Lower leg skin (tissue), 4 donors: ENCODE measurements around the gene SUMO4. TPM values are rescaled to one million over a fixed set of nuclear protein-coding genes. Genes with fewer than 3 reads are reported as not detected.

Experiments used
- DNase-seq, 2 donors: peaks; one replicate each; pipeline ENCODE4 v3.0.0-alpha.2; 2019; ENCODE audit warnings: low spot score in 2 of 2
- H3K4me3 ChIP-seq: fragments of 200-600 bp; sonication (generic); 2 replicates; pipeline ENCODE4 v1.5.1; 2017; ENCODE audit warnings: mild to moderate bottlenecking, low read depth; ENCODE audit not compliant: poor library complexity, severe bottlenecking
- CTCF ChIP-seq, 3 donors: fragments of 450-650 bp; IDR thresholded peaks; one replicate each; pipeline ENCODE4 v1.5.1; 2016; ENCODE audit warnings: antibody characterized with exemption in 3 of 3, mild to moderate bottlenecking in 3 of 3, moderate library complexity in 2 of 3
- POLR2A ChIP-seq, 2 donors: fragments of 450-650 bp; IDR thresholded peaks; one replicate each; pipeline ENCODE4 v1.6.1; 2016 to 2017; ENCODE audit warnings: antibody characterized with exemption in 2 of 2, mild to moderate bottlenecking in 1 of 2, moderate library complexity in 1 of 2
- WGBS, 2 donors: methylation state at CpG; one replicate each; pipeline ENCODE4 v1.1.5; 2018; 5-methylcytosine and 5-hydroxymethylcytosine counted together
- intact Hi-C: fragments of 100-400 bp; cut with DNase I; formaldehyde crosslinking; loops from one replicate; pipeline ENCODE4 v1.15.0; 2023; ENCODE audit warnings: low total_unique reads
- total RNA-seq, 4 donors: library from RNA; depleted of rRNA; stranded (reverse); fragments of >200 nt; gene quantifications; one replicate each; pipeline ENCODE4 v1.1.0, GENCODE V29; 2016

Gene SUMO4
- total RNA-seq, 4 donors from 2014 or later, result 0.25 to 1.8 (median 0.58) TPM

GRCh38 chr6:149435919-149436586 is 36.0 kb downstream of the SUMO4 start:
- WGBS, 2 donors, result 94 to 95% methylated on average over 11 to 13 of the region's 13 CpGs
- no peak for TF ChIP-seq POLR2A (IDR thresholded peaks at IDR 0.05)
- TF ChIP-seq CTCF (IDR thresholded peaks at IDR 0.05), result no peak
- H3K4me3 ChIP-seq, result no peak overlapping the region
- intact Hi-C loops, result loop anchor here (10.0 kb wide), 1 partner anchor 401 kb away; no protein-coding TSS in a partner anchor
- no peak for DNase-seq

GRCh38 chr6:149436647-149437046 is 36.6 kb downstream of the SUMO4 start:
- H3K4me3 ChIP-seq, result no peak overlapping the region
- DNase-seq, result no peak
- TF ChIP-seq POLR2A (IDR thresholded peaks at IDR 0.05), result no peak
- TF ChIP-seq CTCF (IDR thresholded peaks at IDR 0.05), result no peak
- intact Hi-C loops, result loop anchor here (10.0 kb wide), 1 partner anchor 402 kb away; no protein-coding TSS in a partner anchor
- WGBS, 2 donors, result 89 to 100% methylated on average over 12 of the region's 12 CpGs

- intact Hi-C loops, result loop anchor here (10.0 kb wide), 1 partner anchor 402 kb away; no protein-coding TSS in a partner anchor
- TF ChIP-seq POLR2A (IDR thresholded peaks at IDR 0.05), result no peak
- no peak for TF ChIP-seq CTCF (IDR thresholded peaks at IDR 0.05)
- no peak overlapping the region for H3K4me3 ChIP-seq
- DNase-seq, result no peak
- WGBS, 2 donors, result 84% methylated on average over 3 of the region's 3 CpGs
Observed at GRCh38 chr6:149437212-149437611, 37.1 kb downstream of the SUMO4 start.

GRCh38 chr6:149438855-149439254 is 38.8 kb downstream of the SUMO4 start:
- H3K4me3 ChIP-seq, result no peak overlapping the region
- no peak for DNase-seq
- WGBS, 2 donors, result 83 to 85% methylated on average over 3 of the region's 3 CpGs
- intact Hi-C loops, result loop anchor here (10.0 kb wide), 1 partner anchor 404 kb away; no protein-coding TSS in a partner anchor
- TF ChIP-seq POLR2A (IDR thresholded peaks at IDR 0.05) (no peak), CTCF (IDR thresholded peaks at IDR 0.05) (no peak)

- 94 to 96% methylated on average over 1 of the region's 1 CpG for WGBS, 2 donors
- intact Hi-C loops, result loop anchor here (10.0 kb wide), 1 partner anchor 405 kb away; no protein-coding TSS in a partner anchor
- no peak for TF ChIP-seq CTCF (IDR thresholded peaks at IDR 0.05)
- no peak for TF ChIP-seq POLR2A (IDR thresholded peaks at IDR 0.05)
- DNase-seq, result no peak
- no peak overlapping the region for H3K4me3 ChIP-seq
Observed at GRCh38 chr6:149439626-149440025, 39.6 kb downstream of the SUMO4 start.
